GM12872 (cell line): ENCODE results near the gene ZNF26.

ENCODE experiments used
- CTCF ChIP-seq: IDR thresholded peaks from 3 replicates; pipeline ENCODE4 v1.5.1; 2011; ENCODE audit warnings: low read depth, mild to moderate bottlenecking, low read length, moderate library complexity; ENCODE audit not compliant: insufficient read depth

Gene ZNF26, protein sequence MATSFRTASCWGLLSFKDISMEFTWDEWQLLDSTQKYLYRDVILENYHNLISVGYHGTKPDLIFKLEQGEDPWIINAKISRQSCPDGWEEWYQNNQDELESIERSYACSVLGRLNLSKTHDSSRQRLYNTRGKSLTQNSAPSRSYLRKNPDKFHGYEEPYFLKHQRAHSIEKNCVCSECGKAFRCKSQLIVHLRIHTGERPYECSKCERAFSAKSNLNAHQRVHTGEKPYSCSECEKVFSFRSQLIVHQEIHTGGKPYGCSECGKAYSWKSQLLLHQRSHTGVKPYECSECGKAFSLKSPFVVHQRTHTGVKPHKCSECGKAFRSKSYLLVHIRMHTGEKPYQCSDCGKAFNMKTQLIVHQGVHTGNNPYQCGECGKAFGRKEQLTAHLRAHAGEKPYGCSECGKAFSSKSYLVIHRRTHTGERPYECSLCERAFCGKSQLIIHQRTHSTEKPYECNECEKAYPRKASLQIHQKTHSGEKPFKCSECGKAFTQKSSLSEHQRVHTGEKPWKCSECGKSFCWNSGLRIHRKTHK

DNA sequence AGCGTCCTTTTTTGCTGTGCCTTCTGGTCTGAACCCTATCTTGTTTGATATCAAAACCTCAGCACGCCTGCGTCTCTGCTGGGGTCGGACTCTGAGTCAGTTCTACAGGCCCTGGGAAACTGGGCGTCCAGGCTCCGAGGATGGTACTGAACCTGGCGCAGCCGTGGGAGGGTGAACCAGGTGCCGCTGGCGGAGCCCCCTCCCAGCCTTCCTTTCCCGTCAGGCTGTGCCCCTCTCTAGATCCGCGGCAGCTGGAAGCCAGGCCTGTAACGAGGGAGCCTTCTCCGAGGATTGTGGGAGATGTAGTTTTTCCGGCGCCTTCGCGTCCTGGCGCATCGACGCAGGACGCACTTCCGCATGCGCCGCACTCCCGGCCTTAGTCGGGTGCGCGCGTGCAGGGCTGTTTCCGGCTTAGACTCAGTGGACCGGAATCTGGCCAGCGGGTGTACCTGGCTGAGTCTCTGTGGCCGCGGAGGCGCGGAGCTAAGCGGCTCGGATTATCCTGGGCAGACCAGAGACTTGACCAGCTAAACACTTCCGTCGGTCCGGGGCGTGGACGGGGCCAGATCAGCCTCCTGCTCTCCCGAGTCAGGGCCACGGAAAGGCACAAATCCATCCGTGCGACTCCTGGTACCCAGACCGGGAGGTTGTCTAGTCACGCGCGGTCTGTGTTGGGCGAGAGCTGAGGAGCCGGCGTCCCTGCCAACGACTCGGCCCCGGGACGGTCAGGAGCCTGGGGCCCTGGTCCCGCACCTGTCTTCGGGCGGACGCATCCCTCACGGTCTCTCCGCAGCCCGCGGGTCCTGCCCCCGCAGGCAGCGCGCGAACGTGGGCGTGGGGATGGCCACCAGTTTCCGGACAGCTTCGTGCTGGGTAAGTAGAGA is at the start of gene ZNF26:
Gene ZNF26 (plus strand): TSS at position 367 of the 884 bp plus-strand sequence. CDS start 474 bp downstream, at position 841.
- TF ChIP-seq CTCF = no peak

DNA sequence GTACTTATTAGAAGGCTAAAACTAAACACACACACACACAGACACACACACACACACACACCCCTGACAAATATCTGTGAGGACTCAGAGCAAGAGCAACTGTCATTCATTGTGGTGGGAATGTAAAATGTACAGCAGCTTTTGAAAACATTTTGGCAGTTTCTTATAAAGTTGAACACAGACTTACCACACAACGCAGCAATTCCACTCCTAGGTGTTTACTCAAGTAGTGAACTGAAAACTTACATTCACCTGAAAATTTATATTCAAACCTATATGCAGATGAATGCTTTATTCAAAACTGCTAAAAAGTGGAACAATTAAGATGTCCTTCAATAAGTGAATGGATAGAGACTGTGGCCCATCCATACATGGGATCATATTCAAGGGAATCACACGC is 48.7 kb upstream of the ZNF26 start:
- no peak for TF ChIP-seq CTCF

GRCh38 chr12:132940071-132940719 is 46.0 kb upstream of the ZNF26 start:
- TF ChIP-seq CTCF = no peak

- no peak for TF ChIP-seq CTCF
These were observed 44.7 kb upstream of the ZNF26 start for GRCh38 chr12:132941336-132941954.

DNA sequence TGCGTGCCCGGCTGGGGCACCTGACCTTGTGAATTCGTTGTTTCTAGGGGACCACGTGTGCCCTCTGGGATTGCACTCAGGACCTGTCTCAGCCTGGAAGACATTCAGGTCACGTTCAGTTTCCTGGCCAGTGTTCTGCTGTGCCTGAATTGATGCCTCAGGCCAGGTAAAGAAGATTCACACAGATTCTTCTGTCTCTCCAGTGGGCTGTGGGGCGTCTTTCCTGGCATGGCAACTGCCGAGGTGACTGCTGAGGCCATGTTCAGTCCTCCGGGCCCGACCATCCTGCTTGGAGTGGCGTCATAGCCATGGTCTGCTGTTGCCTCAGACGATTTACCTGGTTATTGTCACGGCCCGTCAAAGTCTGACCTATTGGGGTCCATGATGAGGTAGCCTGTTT is 43.6 kb upstream of the ZNF26 start:
- no peak for TF ChIP-seq CTCF

DNA sequence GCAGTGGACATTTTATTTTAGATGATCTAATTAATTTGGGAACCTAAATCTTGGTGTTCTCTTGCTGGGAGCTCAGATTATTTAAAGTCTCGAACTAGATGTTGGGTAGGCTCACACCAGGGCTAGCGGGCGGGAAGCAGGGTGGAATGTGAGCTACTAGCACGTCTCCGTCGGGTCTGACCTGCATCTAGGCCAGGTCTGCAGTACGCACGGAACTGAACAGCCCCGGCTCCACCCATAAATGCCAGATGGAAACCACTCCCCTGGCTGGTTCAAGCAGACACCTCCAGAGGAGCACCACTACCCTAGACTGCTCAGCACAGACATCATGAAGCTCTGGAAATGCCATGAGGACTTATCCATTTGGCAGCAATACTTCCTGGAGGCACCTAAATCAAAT is 40.4 kb upstream of the ZNF26 start:
- no peak for TF ChIP-seq CTCF
